T-helper 17 cell (primary cell): Measurements from ENCODE around the gene SLC26A11. TPM values are rescaled to one million over a fixed set of nuclear protein-coding genes. Genes with fewer than 3 reads are reported as not detected.
A peak's percentile ranks its signal among the peaks of the same experiment; 100 is the strongest.
"Not testable (repeated sequence)": the region's sequence is repeated elsewhere in the genome, so short reads cannot be mapped to it uniquely, and the experiment has no call there.

Source experiments
- ATAC-seq: fragments of 150-1000 bp; cut with Tn5 transposase; 2 replicates; pipeline ENCODE4 v1.10.0; 2021; ENCODE audit warnings: mild to moderate bottlenecking, moderate library complexity
- DNase-seq, 3 donors: peaks; one replicate each; pipeline versions ENCODE4 v3.0.0 to v3.0.0-alpha.2; 2020 to 2021
- H3K9me3 ChIP-seq: one replicate; pipeline ENCODE4 v1.7.0; 2013; ENCODE audit warnings: low read length, mild to moderate bottlenecking; ENCODE audit not compliant: control insufficient read depth, poor library complexity, severe bottlenecking
- H3K27ac Mint-ChIP-seq: one replicate; pipeline ENCODE4 v1.8.0; 2022; ENCODE audit warnings: mild to moderate bottlenecking, moderate library complexity, mixed read lengths
- H3K27me3 Mint-ChIP-seq: one replicate; pipeline ENCODE4 v1.8.0; 2022; ENCODE audit warnings: mixed read lengths
- H3K36me3 Mint-ChIP-seq: one replicate; pipeline ENCODE4 v1.8.0; 2022; ENCODE audit warnings: low read depth, mixed read lengths
- H3K4me1 Mint-ChIP-seq: one replicate; pipeline ENCODE4 v1.8.0; 2022; ENCODE audit warnings: mild to moderate bottlenecking, mixed read lengths
- H3K4me3 Mint-ChIP-seq: one replicate; pipeline ENCODE4 v1.8.0; 2022; ENCODE audit warnings: mild to moderate bottlenecking, moderate library complexity, mixed read lengths
- total RNA-seq, 4 donors: library from RNA in 2 of 4; stranded (reverse) in 2 of 4; gene quantifications; one replicate each; pipeline ENCODE4 v1.2.3 and lab custom pipeline; 2022 to 2026

SLC26A11 gene
- total RNA-seq, 2 donors from 2014 or later: 57.0 to 73.8 TPM

DNA sequence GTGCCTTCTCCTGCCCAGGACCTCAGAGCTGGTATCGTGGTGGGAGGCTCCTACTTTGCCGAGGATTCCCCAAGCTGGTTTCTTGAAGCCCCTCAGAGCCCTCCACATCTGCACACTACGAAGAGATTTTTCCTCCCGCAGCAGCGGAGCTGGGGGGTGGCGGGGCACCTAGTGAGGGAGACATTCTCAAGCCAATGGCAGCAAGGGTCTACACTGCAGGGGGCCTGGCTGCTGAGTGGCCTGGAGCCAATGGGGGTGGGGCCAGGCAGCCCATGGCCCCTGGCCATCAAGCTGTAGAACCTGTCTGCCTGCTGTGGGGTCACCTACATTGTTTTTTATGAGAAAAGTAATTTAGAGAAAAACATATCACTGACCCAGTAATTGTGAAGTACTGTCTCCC is 5.0 kb downstream of the SLC26A11 start:
- DNase-seq (no peak), ATAC-seq (no peak)
- no peaks in the 10 kb centered on the region for H3K27me3 Mint-ChIP-seq
- peaks cover 19% of the 10 kb centered on the region for H3K4me1 Mint-ChIP-seq
- H3K27ac Mint-ChIP-seq: no peak overlapping the region
- H3K4me3 Mint-ChIP-seq: no peak overlapping the region
- H3K9me3 ChIP-seq: no peaks in the 10 kb centered on the region
- H3K36me3 Mint-ChIP-seq: peaks cover 5% of the 10 kb centered on the region

DNA sequence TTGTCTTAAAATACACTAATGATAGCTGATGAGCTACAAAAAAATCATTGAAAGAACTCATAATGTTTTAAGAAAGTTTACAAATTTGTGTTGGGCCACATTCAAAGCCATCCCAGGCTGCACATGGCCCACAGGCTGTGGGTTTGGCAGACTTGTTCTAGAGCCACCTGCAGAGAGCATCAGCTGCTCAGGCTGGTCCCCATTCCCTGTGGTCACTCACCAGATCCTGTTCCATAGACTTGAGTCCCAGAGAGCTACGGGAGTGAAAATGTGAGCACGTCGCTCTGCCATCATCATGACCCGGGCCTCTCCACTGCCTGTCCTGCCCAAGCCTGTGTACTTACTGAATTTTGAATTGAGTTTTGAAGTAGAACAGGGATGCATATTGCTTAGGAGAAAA is 6.9 kb downstream of the SLC26A11 start:
- DNase-seq: no peak
- H3K27me3 Mint-ChIP-seq: no peaks in the 10 kb centered on the region
- peaks cover 5% of the 10 kb centered on the region for H3K36me3 Mint-ChIP-seq
- ATAC-seq: no peak
- H3K9me3 ChIP-seq: peaks cover 4% of the 10 kb centered on the region
- no peak overlapping the region for H3K27ac Mint-ChIP-seq
- no peak overlapping the region for H3K4me3 Mint-ChIP-seq
- peaks cover 17% of the 10 kb centered on the region for H3K4me1 Mint-ChIP-seq

DNA sequence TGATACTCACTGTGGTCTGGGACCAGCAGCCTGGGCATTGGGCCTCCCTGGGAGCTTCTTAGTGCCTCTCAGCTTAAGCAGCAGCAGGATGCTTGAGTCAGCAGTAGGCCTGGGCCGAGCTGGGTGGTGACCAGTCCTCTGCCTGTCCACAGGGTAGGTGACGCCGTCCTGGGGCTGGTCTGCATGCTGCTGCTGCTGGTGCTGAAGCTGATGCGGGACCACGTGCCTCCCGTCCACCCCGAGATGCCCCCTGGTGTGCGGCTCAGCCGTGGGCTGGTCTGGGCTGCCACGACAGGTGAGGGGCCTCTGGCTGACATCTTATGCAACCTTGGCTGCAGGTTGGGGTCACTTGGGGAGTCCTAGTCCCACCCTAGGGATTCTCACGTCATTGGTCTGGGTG is 7.4 kb downstream of the SLC26A11 start:
- no peak overlapping the region for H3K4me3 Mint-ChIP-seq
- no peaks in the 10 kb centered on the region for H3K27me3 Mint-ChIP-seq
- no peak for ATAC-seq
- H3K27ac Mint-ChIP-seq: no peak overlapping the region
- H3K9me3 ChIP-seq: peaks cover 7% of the 10 kb centered on the region
- peaks cover 17% of the 10 kb centered on the region for H3K4me1 Mint-ChIP-seq
- H3K36me3 Mint-ChIP-seq: peaks cover 5% of the 10 kb centered on the region
- DNase-seq: no peak

DNA sequence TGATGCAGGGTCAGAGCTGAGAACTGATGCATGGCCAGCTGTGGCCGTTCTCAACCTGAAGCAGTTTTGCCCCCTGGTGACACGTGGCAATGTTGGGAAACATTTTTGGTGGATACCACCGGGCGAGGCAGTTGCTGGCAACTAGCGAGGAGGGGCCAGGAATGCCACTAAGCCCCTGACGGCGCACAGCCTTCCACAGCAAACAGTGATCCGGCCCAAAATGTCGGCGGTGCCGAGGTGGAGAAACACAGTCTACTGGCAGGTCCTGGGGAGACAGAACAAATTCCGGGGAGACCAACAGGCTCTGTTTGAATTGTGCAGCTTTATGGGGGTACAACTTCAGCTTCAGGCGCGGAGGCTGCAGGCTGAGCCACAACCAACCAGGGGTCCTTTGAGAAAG is 8.2 kb downstream of the SLC26A11 start:
- H3K4me1 Mint-ChIP-seq: peaks cover 12% of the 10 kb centered on the region
- ATAC-seq: no peak
- H3K27me3 Mint-ChIP-seq: no peaks in the 10 kb centered on the region
- H3K36me3 Mint-ChIP-seq: peaks cover 7% of the 10 kb centered on the region
- DNase-seq: no peak
- H3K27ac Mint-ChIP-seq: peak overlapping the region; percentile 86
- peaks cover 12% of the 10 kb centered on the region for H3K9me3 ChIP-seq
- no peak overlapping the region for H3K4me3 Mint-ChIP-seq

DNA sequence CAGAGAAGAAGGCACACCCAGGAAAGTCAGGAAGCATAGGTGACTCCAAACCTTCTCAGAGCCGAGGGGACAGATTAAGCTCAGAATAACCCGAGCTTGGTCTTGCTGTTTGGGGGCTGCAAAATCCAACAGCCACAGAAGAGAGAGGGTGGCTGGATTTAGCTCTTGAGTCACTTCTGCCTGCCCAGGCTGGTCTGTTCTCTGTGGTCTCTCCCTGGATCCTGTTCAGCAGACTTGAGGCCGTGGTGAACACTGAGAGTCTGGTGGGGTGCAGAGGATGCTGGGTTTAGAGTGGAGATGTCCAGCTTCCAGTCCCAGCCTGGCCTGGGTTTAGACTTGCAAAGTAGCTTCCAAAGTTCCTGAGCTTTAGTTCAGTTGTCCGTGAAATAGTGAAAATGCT is 8.8 kb downstream of the SLC26A11 start:
- H3K27me3 Mint-ChIP-seq: no peaks in the 10 kb centered on the region
- peaks cover 16% of the 10 kb centered on the region for H3K9me3 ChIP-seq
- H3K4me1 Mint-ChIP-seq: peaks cover 10% of the 10 kb centered on the region
- H3K4me3 Mint-ChIP-seq: no peak overlapping the region
- ATAC-seq: no peak
- H3K27ac Mint-ChIP-seq: peak overlapping the region; percentile 86
- H3K36me3 Mint-ChIP-seq: peaks cover 6% of the 10 kb centered on the region
- DNase-seq: no peak

DNA sequence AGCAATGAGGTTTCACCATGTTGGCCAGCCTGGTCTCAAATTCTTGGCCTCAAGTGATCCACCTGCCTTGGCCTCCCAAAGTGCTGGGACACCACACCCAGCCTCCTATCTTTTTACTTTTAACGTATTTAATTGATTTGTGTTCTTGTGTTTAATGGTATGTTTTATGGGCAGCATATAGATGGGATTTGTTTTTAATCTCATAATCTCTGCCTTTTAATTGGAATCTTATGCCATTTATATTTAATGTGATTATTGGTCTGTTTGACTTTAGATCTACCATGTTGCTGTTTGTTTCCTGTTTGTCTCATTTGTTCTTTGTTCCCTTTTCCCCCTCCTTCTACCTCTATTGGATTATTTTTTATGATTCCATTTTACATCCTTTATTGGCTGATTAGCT is 12.2 kb downstream of the SLC26A11 start:
- Mint-ChIP-seq H3K27me3 (no peaks in the 10 kb centered on the region), H3K4me1 (peaks cover 5% of the 10 kb centered on the region), H3K4me3 (no peak overlapping the region), H3K36me3 (peaks cover 7% of the 10 kb centered on the region), H3K27ac (no peak overlapping the region)
- no peak for ATAC-seq
- H3K9me3 ChIP-seq: peaks cover 16% of the 10 kb centered on the region
- DNase-seq: no peak

DNA sequence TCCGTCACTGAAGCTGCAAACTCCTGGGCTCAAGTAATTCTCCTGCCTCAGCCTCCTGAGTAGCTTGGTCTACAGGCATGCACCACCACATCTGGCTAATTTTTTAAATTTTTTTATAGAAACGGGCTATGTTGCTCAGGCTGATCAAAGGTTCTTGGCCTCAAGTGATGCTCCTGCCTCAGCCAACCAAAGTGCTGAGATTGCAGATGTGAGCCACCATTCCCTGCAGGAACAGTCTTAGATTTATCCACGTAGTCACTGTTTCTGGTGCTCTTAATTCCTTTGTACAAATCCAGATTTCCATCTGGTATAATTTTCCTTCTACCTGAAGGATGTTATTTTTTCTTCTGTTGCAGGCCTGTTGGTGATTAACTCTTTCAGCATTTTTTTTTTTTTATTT is 13.0 kb downstream of the SLC26A11 start:
- Mint-ChIP-seq H3K4me1 (peaks cover 5% of the 10 kb centered on the region), H3K27me3 (no peaks in the 10 kb centered on the region), H3K4me3 (no peak overlapping the region), H3K36me3 (peaks cover 7% of the 10 kb centered on the region), H3K27ac (no peak overlapping the region)
- DNase-seq (no peak), ATAC-seq (no peak)
- H3K9me3 ChIP-seq: peaks cover 16% of the 10 kb centered on the region

DNA sequence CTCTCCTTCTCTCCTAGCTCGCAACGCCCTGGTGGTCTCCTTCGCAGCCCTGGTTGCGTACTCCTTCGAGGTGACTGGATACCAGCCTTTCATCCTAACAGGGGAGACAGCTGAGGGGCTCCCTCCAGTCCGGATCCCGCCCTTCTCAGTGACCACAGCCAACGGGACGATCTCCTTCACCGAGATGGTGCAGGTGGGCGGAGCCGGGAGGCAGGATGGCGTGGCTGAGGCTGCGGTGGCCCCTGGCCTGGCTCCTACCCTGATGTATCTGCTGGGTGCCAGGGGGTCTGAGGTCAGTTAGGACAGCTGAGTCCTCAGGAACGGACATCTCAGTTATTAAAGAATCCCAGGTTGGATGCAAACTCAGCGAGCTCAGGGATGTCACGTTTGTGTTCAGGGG is 16.7 kb downstream of the SLC26A11 start:
- ATAC-seq (no peak), DNase-seq (no peak)
- H3K27ac Mint-ChIP-seq: no peak overlapping the region
- peaks cover 2% of the 10 kb centered on the region for H3K4me1 Mint-ChIP-seq
- no peaks in the 10 kb centered on the region for H3K27me3 Mint-ChIP-seq
- H3K9me3 ChIP-seq: peaks cover 13% of the 10 kb centered on the region
- no peak overlapping the region for H3K4me3 Mint-ChIP-seq
- H3K36me3 Mint-ChIP-seq: peaks cover 10% of the 10 kb centered on the region

DNA sequence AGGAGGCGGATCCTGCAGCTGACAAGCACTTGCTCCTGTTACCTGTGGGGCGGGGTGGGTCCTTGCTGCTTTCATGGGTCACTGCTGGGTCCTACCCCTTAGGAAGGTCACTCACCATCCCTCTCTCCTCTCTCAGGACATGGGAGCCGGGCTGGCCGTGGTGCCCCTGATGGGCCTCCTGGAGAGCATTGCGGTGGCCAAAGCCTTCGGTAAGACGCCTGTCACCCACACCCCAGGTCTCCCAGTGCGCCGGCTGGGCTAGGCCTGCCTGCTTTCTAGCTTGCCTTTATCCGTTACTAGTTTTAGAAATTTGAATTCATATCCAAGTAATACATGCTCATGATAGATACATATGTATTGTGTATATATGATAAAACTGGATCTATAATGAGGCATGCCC is 17.2 kb downstream of the SLC26A11 start:
- H3K9me3 ChIP-seq: peaks cover 12% of the 10 kb centered on the region
- H3K27ac Mint-ChIP-seq: no peak overlapping the region
- no peak for ATAC-seq
- H3K4me1 Mint-ChIP-seq: peaks cover 2% of the 10 kb centered on the region
- H3K36me3 Mint-ChIP-seq: peaks cover 10% of the 10 kb centered on the region
- no peaks in the 10 kb centered on the region for H3K27me3 Mint-ChIP-seq
- DNase-seq: no peak
- no peak overlapping the region for H3K4me3 Mint-ChIP-seq

DNA sequence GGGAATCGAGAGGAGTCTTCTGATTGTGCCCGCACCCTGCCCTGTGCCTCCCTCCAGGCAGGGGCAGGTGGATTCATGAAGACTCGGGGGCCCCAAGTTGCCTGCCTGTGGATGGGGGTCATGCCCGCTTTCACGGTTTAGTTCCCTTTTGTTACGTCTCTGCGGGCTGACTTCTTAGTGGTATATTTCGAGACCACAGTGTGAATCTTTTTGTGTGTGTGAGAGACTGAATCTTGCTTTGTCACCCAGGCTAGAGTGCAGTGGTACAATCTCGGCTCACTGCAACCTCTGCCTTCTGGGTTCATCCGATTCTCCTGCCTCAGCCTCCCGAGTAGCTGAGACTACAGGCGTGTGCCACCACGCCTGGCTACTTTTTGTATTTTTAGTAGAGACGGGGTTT is 22.3 kb downstream of the SLC26A11 start:
- H3K4me3 Mint-ChIP-seq: no peak overlapping the region
- H3K36me3 Mint-ChIP-seq: peaks cover 3% of the 10 kb centered on the region
- H3K27me3 Mint-ChIP-seq: no peaks in the 10 kb centered on the region
- no peak for DNase-seq
- H3K9me3 ChIP-seq: no peaks in the 10 kb centered on the region
- ATAC-seq: no peak
- peaks cover 2% of the 10 kb centered on the region for H3K4me1 Mint-ChIP-seq
- H3K27ac Mint-ChIP-seq: no peak overlapping the region

DNA sequence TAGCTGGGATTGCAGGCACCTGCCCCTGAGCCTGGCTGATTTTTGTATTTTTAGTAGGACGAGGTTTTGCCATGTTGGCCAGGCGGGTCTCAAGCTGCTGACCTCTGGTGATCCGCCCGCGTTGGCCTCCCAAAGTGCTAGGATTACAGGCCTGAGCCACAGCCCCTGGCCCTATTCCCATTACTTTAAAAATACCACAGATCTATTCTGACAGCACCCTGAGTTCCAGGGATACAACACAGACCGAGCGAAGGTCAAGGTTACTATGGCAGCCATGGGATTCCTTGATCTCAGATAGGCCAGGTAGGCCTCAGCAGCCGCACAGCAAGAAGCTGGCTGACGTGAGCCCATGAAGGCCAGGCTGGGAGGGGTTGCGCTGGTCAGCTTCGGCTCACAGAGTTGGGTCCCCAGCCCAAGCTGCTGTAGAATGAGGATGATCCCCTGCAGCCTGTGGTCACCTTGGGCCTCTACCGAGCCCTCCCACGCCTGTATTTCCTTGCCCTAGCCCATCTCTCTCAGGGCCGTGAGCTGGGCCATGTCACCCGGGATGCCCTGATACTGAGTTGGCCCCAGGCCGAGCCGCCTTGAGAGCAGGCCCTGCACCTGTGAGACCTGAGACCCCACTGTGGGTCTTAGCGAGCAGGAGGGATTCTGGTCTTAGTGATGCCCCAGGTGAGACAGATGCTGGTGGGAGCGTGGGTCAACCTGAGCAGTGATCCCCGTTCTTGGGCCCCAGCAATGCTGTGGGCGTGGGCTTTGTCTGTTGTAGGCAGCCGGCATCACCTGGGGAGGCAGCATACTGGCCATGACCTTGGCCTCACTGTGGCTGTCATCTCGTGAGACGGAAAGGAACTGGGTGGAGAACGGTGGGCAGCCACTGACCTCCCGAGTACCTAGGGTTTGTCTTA is 23.6 kb downstream of the SLC26A11 start:
- no peak overlapping the region for H3K27ac Mint-ChIP-seq
- H3K27me3 Mint-ChIP-seq: no peaks in the 10 kb centered on the region
- no peak overlapping the region for H3K4me3 Mint-ChIP-seq
- ATAC-seq (no peak), DNase-seq (no peak)
- no peaks in the 10 kb centered on the region for H3K36me3 Mint-ChIP-seq
- H3K9me3 ChIP-seq: no peaks in the 10 kb centered on the region
- no peaks in the 10 kb centered on the region for H3K4me1 Mint-ChIP-seq

DNA sequence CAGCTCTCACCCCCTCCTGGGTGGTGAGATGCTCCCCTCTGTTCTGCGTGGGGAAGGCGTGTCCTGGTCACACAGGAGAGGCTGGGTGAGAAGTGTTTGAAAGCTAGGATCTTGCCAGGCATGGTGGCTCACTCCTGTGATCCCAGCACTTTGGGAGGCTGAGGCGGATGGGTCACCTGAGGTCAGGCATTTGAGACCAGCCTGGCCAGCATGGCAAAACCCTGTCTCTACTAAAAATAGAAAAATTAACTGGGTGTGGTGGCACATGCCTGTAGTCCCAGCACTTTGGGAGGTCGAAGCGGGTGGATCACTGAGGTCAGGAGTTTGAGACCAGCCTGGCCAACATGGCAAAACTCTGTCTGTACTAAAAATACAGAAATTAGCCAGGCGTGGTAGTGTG is 24.2 kb downstream of the SLC26A11 start:
- DNase-seq, H3K27ac Mint-ChIP-seq, H3K36me3 Mint-ChIP-seq, H3K9me3 ChIP-seq, H3K27me3 Mint-ChIP-seq, H3K4me1 Mint-ChIP-seq, ATAC-seq, H3K4me3 Mint-ChIP-seq: not testable (repeated sequence)

DNA sequence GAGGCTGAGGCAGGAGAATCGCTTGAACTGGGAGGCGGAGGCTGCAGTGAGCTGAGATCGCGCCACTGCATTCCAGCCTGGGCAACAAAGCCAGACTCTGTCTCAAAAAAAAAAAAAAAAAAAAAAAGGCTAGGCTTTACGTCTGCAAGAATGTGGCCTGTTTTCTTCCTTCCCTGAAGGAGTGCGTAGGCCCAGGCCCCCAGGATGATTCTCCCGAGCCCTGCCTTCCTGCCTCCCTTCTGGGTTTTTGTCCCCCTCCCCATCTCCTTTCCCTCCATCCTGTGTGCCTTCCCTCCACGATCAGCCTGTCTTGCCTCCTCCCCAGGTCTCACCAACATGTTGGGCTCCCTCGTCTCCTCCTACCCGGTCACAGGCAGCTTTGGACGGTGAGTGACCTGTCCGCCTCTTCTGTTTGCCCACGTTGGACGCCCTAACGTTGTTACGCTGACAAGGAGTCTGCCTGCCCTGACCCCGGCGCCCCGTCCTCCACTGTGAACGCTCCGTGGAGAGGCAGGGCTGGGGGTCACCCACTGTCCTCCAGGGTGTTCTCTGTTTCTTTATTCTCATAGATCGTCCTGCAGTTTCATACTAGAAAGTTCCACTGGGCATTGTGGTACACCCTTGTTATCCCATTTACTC is 24.8 kb downstream of the SLC26A11 start:
- no peaks in the 10 kb centered on the region for H3K9me3 ChIP-seq
- ATAC-seq: no peak
- Mint-ChIP-seq H3K27me3 (no peaks in the 10 kb centered on the region), H3K27ac (no peak overlapping the region), H3K4me3 (peak overlapping the region; percentile 31), H3K4me1 (no peaks in the 10 kb centered on the region), H3K36me3 (no peaks in the 10 kb centered on the region)
- no peak for DNase-seq
